GM12891 (cell line): ENCODE results near the gene LRRC57.

ENCODE experiments used
- POLR2A ChIP-seq: IDR thresholded peaks from 2 replicates; pipeline ENCODE4 v1.6.1; 2011; ENCODE audit warnings: low read depth, low read length, control low read depth
- POLR2AphosphoS5 ChIP-seq: IDR thresholded peaks from 2 replicates; pipeline ENCODE4 v1.6.1; 2011; ENCODE audit warnings: low read depth, low read length, control low read depth
- SPI1 ChIP-seq: IDR thresholded peaks from 2 replicates; pipeline ENCODE4 v1.6.1; 2011; ENCODE audit warnings: low read depth, low read length, control low read depth
- TAF1 ChIP-seq: IDR thresholded peaks from 2 replicates; pipeline ENCODE4 v1.6.1; 2011; ENCODE audit warnings: low read depth, low read length, control low read depth

- TF ChIP-seq POLR2A (no peak), POLR2AphosphoS5 (no peak), TAF1 (no peak), SPI1 (no peak)
Measured at GRCh38 chr15:42549032-42549491, 469 bp upstream of the LRRC57 start.
